ENCODE measurements around the gene ABLIM1.

ABLIM1 gene

DNA sequence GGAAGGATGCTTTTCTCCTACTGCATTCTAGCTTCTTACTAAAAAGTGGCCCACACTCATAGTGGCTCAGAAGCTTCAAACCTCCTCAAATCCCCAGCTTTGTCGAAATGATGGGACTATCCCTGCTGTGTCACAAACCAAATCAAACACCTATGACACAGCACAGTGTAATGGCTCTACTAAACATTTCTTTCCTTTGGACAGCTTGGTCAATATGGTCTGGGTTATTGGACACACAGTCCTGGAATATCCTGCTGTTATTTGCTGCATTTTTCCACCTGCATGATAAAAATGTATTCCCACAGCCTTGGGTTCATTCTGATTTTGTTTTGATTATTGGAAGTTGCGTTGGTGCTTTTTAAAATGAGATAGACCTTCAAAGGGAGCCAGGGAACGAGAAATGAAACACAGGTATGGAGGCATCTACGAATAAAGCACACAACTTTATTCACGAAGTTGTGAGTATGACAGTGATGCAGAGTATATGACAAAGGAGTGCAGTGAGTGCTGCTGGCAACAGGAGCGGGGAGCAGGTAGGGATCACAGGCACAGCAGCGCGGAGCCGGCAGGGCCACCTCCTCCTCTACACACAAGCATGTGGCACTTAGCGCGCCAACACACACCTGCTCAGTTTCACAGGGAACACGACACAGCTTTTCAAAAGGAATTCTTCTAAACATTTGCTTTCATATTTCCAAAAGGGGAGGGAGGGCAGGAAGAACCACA is 227.2 kb downstream of the ABLIM1 start:
- no peaks in the 10 kb centered on the region for H3K27me3 ChIP-seq (ENCODE audit: control insufficient read depth in 1 of 2, insufficient read depth in 2 of 2, low read length in 2 of 2)

DNA sequence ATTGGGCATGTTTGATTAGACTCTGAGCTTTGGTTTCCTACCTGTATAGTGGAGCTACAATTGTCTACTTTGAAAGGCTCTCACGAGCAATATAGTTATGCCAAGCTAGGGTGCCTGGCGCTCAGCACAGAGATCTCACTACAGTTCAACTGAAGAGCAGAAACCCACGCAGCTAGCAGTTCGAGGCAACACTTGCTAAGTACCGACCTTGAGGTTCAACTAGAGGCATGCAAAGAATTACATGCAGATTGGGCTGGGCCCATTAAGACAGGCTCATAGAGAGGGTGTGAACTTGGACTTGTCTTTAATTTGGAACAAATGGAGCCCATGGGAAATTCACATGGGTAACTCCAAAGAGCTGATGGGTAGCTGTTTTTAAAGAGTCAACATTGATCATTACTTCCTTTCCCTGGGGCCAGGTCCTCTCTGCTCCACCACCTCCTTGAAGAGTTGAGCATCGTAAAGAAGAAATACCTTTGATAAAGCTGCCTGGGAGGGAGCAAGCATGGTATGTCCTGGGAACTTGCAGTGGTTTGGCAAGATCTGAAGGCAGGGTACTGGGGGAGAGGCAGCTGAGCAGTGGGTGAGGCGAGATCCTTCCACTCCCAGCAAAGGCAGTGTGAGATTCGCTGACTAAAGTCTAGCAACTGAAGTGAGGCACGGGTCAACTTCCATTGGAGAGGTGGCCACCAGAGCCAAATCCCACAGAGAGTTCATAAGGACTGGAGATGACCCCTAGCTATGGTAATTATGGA is 228.3 kb downstream of the ABLIM1 start:
- no peak overlapping the region for H3K27ac ChIP-seq (ENCODE audit: low read depth, low read length)
- peaks cover 4 to 9% of the 10 kb centered on the region in 2 donors for H3K36me3 ChIP-seq (ENCODE audit: control insufficient read depth in 1 of 2, insufficient read depth in 2 of 2, low read length in 2 of 2)
- no peaks in the 10 kb centered on the region for H3K4me1 ChIP-seq (ENCODE audit: control insufficient read depth in 1 of 2, insufficient read depth in 2 of 2, low read length in 2 of 2)
- no peak overlapping the region for H3K4me3 ChIP-seq (ENCODE audit: low read depth in 1 of 2, low read length in 2 of 2)
- no peak overlapping the region for H3K9ac ChIP-seq (ENCODE audit: low read depth in 1 of 2, low read length in 2 of 2)
- no peaks in the 10 kb centered on the region for H3K9me3 ChIP-seq (ENCODE audit: control insufficient read depth in 1 of 2, low read length in 2 of 2)
- H3K27me3 ChIP-seq (ENCODE audit: control insufficient read depth in 1 of 2, insufficient read depth in 2 of 2, low read length in 2 of 2) = no peaks in the 10 kb centered on the region

More for the DNA sequence above, 227.2 kb downstream of the ABLIM1 start:
- no peak overlapping the region for H3K9ac ChIP-seq (ENCODE audit: low read depth in 1 of 2, low read length in 2 of 2)
- no peaks in the 10 kb centered on the region for H3K4me1 ChIP-seq (ENCODE audit: control insufficient read depth in 1 of 2, insufficient read depth in 2 of 2, low read length in 2 of 2)
- peaks cover 8 to 19% of the 10 kb centered on the region in 2 donors for H3K36me3 ChIP-seq (ENCODE audit: control insufficient read depth in 1 of 2, insufficient read depth in 2 of 2, low read length in 2 of 2)
- no peaks in the 10 kb centered on the region for H3K9me3 ChIP-seq (ENCODE audit: control insufficient read depth in 1 of 2, low read length in 2 of 2)
- H3K27ac ChIP-seq (ENCODE audit: low read depth, low read length) = no peak overlapping the region
- no peak overlapping the region for H3K4me3 ChIP-seq (ENCODE audit: low read depth in 1 of 2, low read length in 2 of 2)

DNA sequence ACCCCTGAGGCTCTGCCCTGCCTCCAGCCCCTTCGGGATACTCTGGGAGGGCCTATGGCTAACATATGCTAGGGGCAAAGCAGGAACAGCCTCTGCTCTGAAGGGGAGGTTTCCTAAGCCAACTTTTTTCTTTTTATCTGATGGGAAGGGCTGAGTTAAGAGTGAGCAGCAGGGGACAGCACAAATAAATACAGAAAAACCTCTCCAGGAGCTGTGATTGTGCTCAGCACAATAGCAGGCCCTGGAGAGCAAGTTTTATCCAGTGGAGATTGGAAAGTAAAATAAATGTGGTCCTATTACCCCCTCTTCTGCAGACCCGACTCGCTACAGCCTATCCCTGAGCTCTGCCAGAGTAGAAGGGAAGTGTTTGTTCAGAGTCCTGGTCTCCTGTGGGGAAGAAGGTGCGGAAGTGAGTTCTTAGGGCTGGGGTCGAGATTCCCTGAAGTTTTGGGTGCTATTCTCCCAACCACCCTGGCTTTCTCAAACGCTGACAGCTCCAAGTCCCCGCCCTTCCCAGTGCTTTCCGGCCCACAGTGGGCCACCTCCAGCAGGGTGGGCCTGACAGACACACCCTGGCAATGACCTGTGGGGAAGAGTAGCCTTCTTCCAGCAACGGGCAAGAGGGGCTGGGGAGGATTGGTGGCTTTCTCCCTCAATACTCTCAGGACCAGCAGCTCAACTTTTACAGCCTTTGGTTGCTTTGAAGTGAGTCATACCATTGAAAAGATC is 230.8 kb downstream of the ABLIM1 start:
- Histone ChIP-seq H3K9ac (ENCODE audit: low read depth in 1 of 2, low read length in 2 of 2) (no peak overlapping the region), H3K4me3 (ENCODE audit: low read depth in 1 of 2, low read length in 2 of 2) (no peak overlapping the region), H3K36me3 (ENCODE audit: control insufficient read depth in 1 of 2, insufficient read depth in 2 of 2, low read length in 2 of 2) (no peaks in the 10 kb centered on the region), H3K9me3 (ENCODE audit: control insufficient read depth in 1 of 2, low read length in 2 of 2) (no peaks in the 10 kb centered on the region), H3K27me3 (ENCODE audit: control insufficient read depth in 1 of 2, insufficient read depth in 2 of 2, low read length in 2 of 2) (no peaks in the 10 kb centered on the region), H3K4me1 (ENCODE audit: control insufficient read depth in 1 of 2, insufficient read depth in 2 of 2, low read length in 2 of 2) (no peaks in the 10 kb centered on the region), H3K27ac (ENCODE audit: low read depth, low read length) (no peak overlapping the region)

DNA sequence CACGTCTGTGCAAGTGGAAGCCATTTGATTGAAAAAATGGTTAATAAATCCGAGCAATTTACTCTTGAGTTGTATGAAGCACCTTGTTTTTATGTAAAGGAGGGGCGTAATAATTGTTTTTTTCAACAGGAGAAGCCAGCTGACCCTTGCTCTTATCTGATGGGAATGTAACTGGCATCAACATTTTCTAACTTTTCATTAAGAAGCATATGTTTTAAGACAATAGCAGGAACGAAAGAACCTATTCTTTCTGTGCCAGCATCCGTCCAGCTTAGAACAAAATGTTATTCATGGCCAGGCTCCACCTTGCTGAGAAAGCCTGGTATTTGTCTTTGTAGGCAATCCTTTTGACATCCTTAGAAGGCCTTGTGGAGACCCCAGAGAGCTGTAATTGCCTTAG is 231.6 kb downstream of the ABLIM1 start:
- Histone ChIP-seq H3K36me3 (ENCODE audit: control insufficient read depth in 1 of 2, insufficient read depth in 2 of 2, low read length in 2 of 2) (no peaks in the 10 kb centered on the region), H3K9ac (ENCODE audit: low read depth in 1 of 2, low read length in 2 of 2) (no peak overlapping the region), H3K4me3 (ENCODE audit: low read depth in 1 of 2, low read length in 2 of 2) (no peak overlapping the region), H3K9me3 (ENCODE audit: control insufficient read depth in 1 of 2, low read length in 2 of 2) (no peaks in the 10 kb centered on the region), H3K27ac (ENCODE audit: low read depth, low read length) (no peak overlapping the region), H3K4me1 (ENCODE audit: control insufficient read depth in 1 of 2, insufficient read depth in 2 of 2, low read length in 2 of 2) (no peaks in the 10 kb centered on the region), H3K27me3 (ENCODE audit: control insufficient read depth in 1 of 2, insufficient read depth in 2 of 2, low read length in 2 of 2) (no peaks in the 10 kb centered on the region)

DNA sequence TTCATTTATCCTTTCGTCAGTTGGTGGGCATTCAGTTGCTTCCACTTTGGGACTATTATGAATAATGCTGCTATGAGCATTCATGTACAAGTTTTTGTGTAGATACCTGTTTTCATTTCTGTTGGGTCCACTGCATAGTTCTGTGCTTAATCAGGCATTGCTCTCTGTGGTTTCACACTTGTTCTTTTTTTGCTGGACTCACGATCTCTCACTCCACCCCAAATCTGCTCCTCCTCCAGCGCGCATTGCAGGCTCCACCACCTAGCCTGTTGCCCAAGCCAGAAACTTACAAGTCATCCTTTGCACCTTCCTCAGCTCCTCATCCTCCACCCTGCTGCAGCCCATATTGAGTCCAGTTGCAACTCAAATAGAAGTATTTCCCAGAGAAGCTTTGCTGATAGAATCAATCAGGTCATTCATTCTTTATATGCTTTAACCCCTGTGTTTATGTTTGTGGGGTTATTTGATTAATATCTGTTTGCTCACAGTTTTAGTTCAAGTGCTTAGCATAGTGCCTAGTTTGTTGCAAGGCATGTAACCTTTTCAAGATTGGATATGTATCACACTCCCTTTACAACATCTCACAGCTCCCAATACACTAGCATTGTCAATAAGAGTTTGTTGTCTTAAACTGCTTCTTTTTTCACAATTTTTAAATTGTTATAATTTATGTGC is 237.1 kb downstream of the ABLIM1 start:
- Histone ChIP-seq H3K9ac (ENCODE audit: low read depth in 1 of 2, low read length in 2 of 2) (no peak overlapping the region), H3K9me3 (ENCODE audit: control insufficient read depth in 1 of 2, low read length in 2 of 2) (no peaks in the 10 kb centered on the region), H3K27me3 (ENCODE audit: control insufficient read depth in 1 of 2, insufficient read depth in 2 of 2, low read length in 2 of 2) (no peaks in the 10 kb centered on the region), H3K27ac (ENCODE audit: low read depth, low read length) (no peak overlapping the region), H3K4me1 (ENCODE audit: control insufficient read depth in 1 of 2, insufficient read depth in 2 of 2, low read length in 2 of 2) (no peaks in the 10 kb centered on the region), H3K4me3 (ENCODE audit: low read depth in 1 of 2, low read length in 2 of 2) (no peak overlapping the region), H3K36me3 (ENCODE audit: control insufficient read depth in 1 of 2, insufficient read depth in 2 of 2, low read length in 2 of 2) (no peaks in the 10 kb centered on the region)

DNA sequence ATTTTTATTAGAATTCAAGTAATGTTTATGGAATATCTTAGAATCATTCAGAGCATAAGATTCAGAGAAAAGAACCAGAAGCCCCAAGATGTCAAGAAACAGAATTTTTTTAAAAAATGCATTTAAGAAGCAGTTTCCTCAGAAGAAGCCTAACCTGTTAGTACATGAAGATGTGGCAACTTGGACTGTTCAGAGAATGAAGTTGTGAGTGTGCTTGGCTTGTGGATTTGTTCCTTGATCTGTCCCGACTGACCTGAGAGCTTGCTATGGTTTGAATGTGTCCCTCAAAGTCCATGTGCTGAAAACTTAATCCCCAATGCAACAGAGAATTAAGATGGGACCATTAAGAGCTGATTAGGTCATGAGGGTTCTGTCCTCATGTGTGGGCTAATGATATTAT is 240.0 kb downstream of the ABLIM1 start:
- no peaks in the 10 kb centered on the region for H3K9me3 ChIP-seq (ENCODE audit: control insufficient read depth in 1 of 2, low read length in 2 of 2)

DNA sequence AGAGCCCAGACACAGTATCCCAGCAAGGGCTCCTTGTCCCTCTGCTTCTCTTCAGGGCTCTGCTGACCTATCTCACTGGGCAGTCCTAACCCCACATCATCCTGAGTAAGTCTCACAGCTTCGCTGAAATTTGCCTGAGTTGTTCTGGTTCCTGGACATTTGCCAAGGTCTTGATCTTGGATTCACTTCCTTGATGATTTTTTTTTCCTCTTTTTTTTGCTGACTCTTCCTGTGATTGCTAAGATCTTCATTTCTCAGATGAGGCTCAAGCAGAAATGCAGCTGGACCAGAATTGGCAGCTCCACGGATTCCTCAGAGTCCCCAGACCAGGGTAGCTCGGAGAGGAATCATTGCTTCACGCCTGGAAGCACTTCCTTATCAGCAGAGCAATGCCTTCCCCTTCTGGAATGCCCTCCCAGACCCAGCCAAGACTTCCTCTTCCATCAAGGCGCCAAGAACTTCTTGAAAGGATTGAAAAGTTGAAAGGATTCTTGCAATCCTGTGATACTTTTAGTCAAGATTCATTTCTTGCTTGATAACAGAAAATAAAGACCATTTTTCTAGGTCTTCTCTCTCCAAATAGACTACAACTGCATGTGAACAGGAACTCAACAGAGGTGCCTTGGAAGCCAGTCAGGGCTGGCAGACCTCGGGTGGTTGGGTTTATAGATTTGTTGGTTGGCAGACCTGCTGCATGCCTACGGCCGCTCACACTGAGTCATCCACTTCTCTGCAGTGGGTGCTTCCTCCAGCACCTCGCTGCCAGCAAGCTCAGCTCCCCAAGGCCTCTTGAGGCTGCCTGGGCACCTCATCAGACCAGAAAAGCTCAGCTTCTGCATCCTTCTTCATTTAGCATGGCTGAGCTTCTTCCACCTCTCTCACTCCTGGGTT is 244.9 kb downstream of the ABLIM1 start:
- peaks cover 6 to 7% of the 10 kb centered on the region in 2 donors for H3K4me1 ChIP-seq (ENCODE audit: control insufficient read depth in 1 of 2, insufficient read depth in 2 of 2, low read length in 2 of 2)
- no peaks in the 10 kb centered on the region for H3K9me3 ChIP-seq (ENCODE audit: control insufficient read depth in 1 of 2, low read length in 2 of 2)
- no peaks in the 10 kb centered on the region for H3K27me3 ChIP-seq (ENCODE audit: control insufficient read depth in 1 of 2, insufficient read depth in 2 of 2, low read length in 2 of 2)
- no peak overlapping the region for H3K4me3 ChIP-seq (ENCODE audit: low read depth in 1 of 2, low read length in 2 of 2)
- H3K9ac ChIP-seq (ENCODE audit: low read depth in 1 of 2, low read length in 2 of 2) = no peak overlapping the region
- H3K27ac ChIP-seq (ENCODE audit: low read depth, low read length) = no peak overlapping the region
- no peaks in the 10 kb centered on the region for H3K36me3 ChIP-seq (ENCODE audit: control insufficient read depth in 1 of 2, insufficient read depth in 2 of 2, low read length in 2 of 2)

More for the DNA sequence above, 240.0 kb downstream of the ABLIM1 start:
- Histone ChIP-seq H3K9ac (ENCODE audit: low read depth in 1 of 2, low read length in 2 of 2) (no peak overlapping the region), H3K27me3 (ENCODE audit: control insufficient read depth in 1 of 2, insufficient read depth in 2 of 2, low read length in 2 of 2) (no peaks in the 10 kb centered on the region), H3K4me1 (ENCODE audit: control insufficient read depth in 1 of 2, insufficient read depth in 2 of 2, low read length in 2 of 2) (peaks cover under 1% of the 10 kb centered on the region in 2 donors), H3K27ac (ENCODE audit: low read depth, low read length) (no peak overlapping the region), H3K36me3 (ENCODE audit: control insufficient read depth in 1 of 2, insufficient read depth in 2 of 2, low read length in 2 of 2) (no peaks in the 10 kb centered on the region), H3K4me3 (ENCODE audit: low read depth in 1 of 2, low read length in 2 of 2) (no peak overlapping the region)

DNA sequence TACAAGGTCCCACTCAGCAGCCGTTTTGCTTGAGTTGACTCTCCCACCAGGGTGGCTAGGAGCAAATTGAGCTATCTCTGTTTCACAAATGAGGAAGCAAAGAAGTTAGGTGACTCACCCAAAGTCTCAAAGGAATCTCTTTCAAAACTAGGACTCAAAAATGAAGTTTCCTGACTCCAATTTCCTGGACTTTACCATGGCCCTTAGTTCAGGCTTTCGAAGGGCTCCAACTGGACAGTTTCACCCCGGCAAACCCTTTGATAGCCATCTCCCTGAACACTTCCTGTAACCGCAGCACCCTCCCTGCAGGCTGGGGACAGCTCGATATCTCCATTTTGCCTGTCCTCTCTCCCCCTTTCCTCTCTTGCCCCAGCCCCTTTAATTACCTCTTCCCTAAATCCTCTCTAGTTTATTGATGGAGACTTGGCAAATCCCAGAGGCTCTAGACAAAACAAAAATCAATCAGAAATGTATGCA is 249.1 kb downstream of the ABLIM1 start:
- no peaks in the 10 kb centered on the region for H3K27me3 ChIP-seq (ENCODE audit: control insufficient read depth in 1 of 2, insufficient read depth in 2 of 2, low read length in 2 of 2)
- H3K27ac ChIP-seq (ENCODE audit: low read depth, low read length) = no peak overlapping the region
- peaks cover 6 to 11% of the 10 kb centered on the region in 2 donors for H3K4me1 ChIP-seq (ENCODE audit: control insufficient read depth in 1 of 2, insufficient read depth in 2 of 2, low read length in 2 of 2)

More for the DNA sequence above, 249.1 kb downstream of the ABLIM1 start:
- Histone ChIP-seq H3K4me3 (ENCODE audit: low read depth in 1 of 2, low read length in 2 of 2) (no peak overlapping the region), H3K9ac (ENCODE audit: low read depth in 1 of 2, low read length in 2 of 2) (no peak overlapping the region), H3K9me3 (ENCODE audit: control insufficient read depth in 1 of 2, low read length in 2 of 2) (no peaks in the 10 kb centered on the region), H3K36me3 (ENCODE audit: control insufficient read depth in 1 of 2, insufficient read depth in 2 of 2, low read length in 2 of 2) (no peaks in the 10 kb centered on the region)
